Measurements from ENCODE around the gene DPYD.

The DPYD gene

GRCh38 chr1:97630281-97630680, 290.6 kb downstream of the DPYD start:
- no peak for FAIRE-seq

GRCh38 chr1:97623220-97623619, 297.6 kb downstream of the DPYD start:
- DNase-seq (ENCODE audit: low spot score) = no peak
- FAIRE-seq = no peak

More at GRCh38 chr1:97630281-97630680, 290.6 kb downstream of the DPYD start:
- DNase-seq (ENCODE audit: low spot score) = no peak

GRCh38 chr1:97621955-97622354, 298.9 kb downstream of the DPYD start:
- FAIRE-seq (no peak), DNase-seq (ENCODE audit: low spot score) (no peak)

- no peak for FAIRE-seq
- DNase-seq (ENCODE audit: low spot score) = no peak
Measured at GRCh38 chr1:97619706-97620105, 301.1 kb downstream of the DPYD start.

- FAIRE-seq (no peak), DNase-seq (ENCODE audit: low spot score) (no peak)
Measured at GRCh38 chr1:97610748-97611147, 310.1 kb downstream of the DPYD start.

- no peak for DNase-seq (ENCODE audit: low spot score)
- FAIRE-seq = no peak
Measured at GRCh38 chr1:97610102-97610501, 310.7 kb downstream of the DPYD start.

- FAIRE-seq (no peak), DNase-seq (ENCODE audit: low spot score) (no peak)
Measured at GRCh38 chr1:97608272-97608671, 312.6 kb downstream of the DPYD start.

GRCh38 chr1:97603776-97604175, 317.1 kb downstream of the DPYD start:
- DNase-seq (ENCODE audit: low spot score) (no peak), FAIRE-seq (no peak)

GRCh38 chr1:97603218-97603617, 317.6 kb downstream of the DPYD start:
- FAIRE-seq (no peak), DNase-seq (ENCODE audit: low spot score) (no peak)

GRCh38 chr1:97599447-97599846, 321.4 kb downstream of the DPYD start:
- DNase-seq (ENCODE audit: low spot score) (no peak), FAIRE-seq (no peak)

GRCh38 chr1:97593192-97593591, 327.6 kb downstream of the DPYD start:
- DNase-seq (ENCODE audit: low spot score) (no peak), FAIRE-seq (no peak)

GRCh38 chr1:97588772-97589171, 332.1 kb downstream of the DPYD start:
- no peak for DNase-seq (ENCODE audit: low spot score)
- no peak for FAIRE-seq

- DNase-seq (ENCODE audit: low spot score) (peak; percentile 79), FAIRE-seq (peak; percentile 74)
Measured at GRCh38 chr1:97581614-97582051, 339.2 kb downstream of the DPYD start.

GRCh38 chr1:97577613-97578012, 343.2 kb downstream of the DPYD start:
- DNase-seq (ENCODE audit: low spot score) = no peak
- FAIRE-seq = peak; percentile 14

- FAIRE-seq (no peak), DNase-seq (ENCODE audit: low spot score) (no peak)
Measured at GRCh38 chr1:97573553-97573952, 347.3 kb downstream of the DPYD start.

GRCh38 chr1:97572561-97572960, 348.3 kb downstream of the DPYD start:
- no peak for DNase-seq (ENCODE audit: low spot score)
- no peak for FAIRE-seq

GRCh38 chr1:97571760-97572159, 349.1 kb downstream of the DPYD start:
- DNase-seq (ENCODE audit: low spot score) (no peak), FAIRE-seq (no peak)

GRCh38 chr1:97570691-97571090, 350.1 kb downstream of the DPYD start:
- FAIRE-seq = no peak
- no peak for DNase-seq (ENCODE audit: low spot score)

GRCh38 chr1:97567000-97567749, 353.7 kb downstream of the DPYD start:
- no peak for DNase-seq (ENCODE audit: low spot score)
- no peak for FAIRE-seq

GRCh38 chr1:97565886-97566285, 354.9 kb downstream of the DPYD start:
- FAIRE-seq = no peak
- DNase-seq (ENCODE audit: low spot score) = no peak

GRCh38 chr1:97563926-97564325, 356.9 kb downstream of the DPYD start:
- DNase-seq (ENCODE audit: low spot score) (no peak), FAIRE-seq (no peak)

- no peak for DNase-seq (ENCODE audit: low spot score)
- no peak for FAIRE-seq
Measured at GRCh38 chr1:97562081-97562480, 358.8 kb downstream of the DPYD start.

- DNase-seq (ENCODE audit: low spot score) = no peak
- no peak for FAIRE-seq
Measured at GRCh38 chr1:97560714-97561113, 360.1 kb downstream of the DPYD start.

GRCh38 chr1:97553971-97554370, 366.9 kb downstream of the DPYD start:
- no peak for FAIRE-seq

More at GRCh38 chr1:97553971-97554370, 366.9 kb downstream of the DPYD start:
- no peak for DNase-seq (ENCODE audit: low spot score)
